IPS DF 6.9 (cell line): ENCODE results near the gene XYLT2.
"Not testable (repeated sequence)": the region's sequence is repeated elsewhere in the genome, so short reads cannot be mapped to it uniquely, and the experiment has no call there.

ENCODE experiments used
- DNase-seq: peaks from one replicate; pipeline ENCODE4 v3.0.0-alpha.2; 2013; ENCODE audit warnings: low read depth, low spot score
- H3K27ac ChIP-seq: one replicate; pipeline ENCODE4 v1.5.1; 2013; ENCODE audit warnings: low read length, control low read depth
- H3K27me3 ChIP-seq: 2 replicates; pipeline ENCODE4 v1.6.1; 2013; ENCODE audit warnings: mild to moderate bottlenecking, low read length; ENCODE audit not compliant: control insufficient read depth, insufficient read depth
- H3K36me3 ChIP-seq: 2 replicates; pipeline ENCODE4 v1.6.1; 2013; ENCODE audit warnings: low read length; ENCODE audit not compliant: control insufficient read depth, insufficient read depth
- H3K4me1 ChIP-seq: 2 replicates; pipeline ENCODE4 v1.6.1; 2013; ENCODE audit warnings: low read length; ENCODE audit not compliant: control insufficient read depth, insufficient read depth
- H3K4me3 ChIP-seq: 2 replicates; pipeline ENCODE4 v1.5.1; 2013; ENCODE audit warnings: mild to moderate bottlenecking, low read length
- H3K9me3 ChIP-seq: 2 replicates; pipeline ENCODE4 v1.6.1; 2013; ENCODE audit warnings: low read length, inconsistent platforms; ENCODE audit not compliant: control insufficient read depth, insufficient read depth
- WGBS: extraction: QIAGEN DNeasy Blood & Tissue Kit; methylation state at CpG from one replicate; pipeline ENCODE4 v1.1.7; 2013; ENCODE audit warnings: mixed read lengths, missing lambda C conversion rate; ENCODE audit not compliant: insufficient read length, insufficient coverage; 5-methylcytosine and 5-hydroxymethylcytosine counted together

XYLT2 gene

DNA sequence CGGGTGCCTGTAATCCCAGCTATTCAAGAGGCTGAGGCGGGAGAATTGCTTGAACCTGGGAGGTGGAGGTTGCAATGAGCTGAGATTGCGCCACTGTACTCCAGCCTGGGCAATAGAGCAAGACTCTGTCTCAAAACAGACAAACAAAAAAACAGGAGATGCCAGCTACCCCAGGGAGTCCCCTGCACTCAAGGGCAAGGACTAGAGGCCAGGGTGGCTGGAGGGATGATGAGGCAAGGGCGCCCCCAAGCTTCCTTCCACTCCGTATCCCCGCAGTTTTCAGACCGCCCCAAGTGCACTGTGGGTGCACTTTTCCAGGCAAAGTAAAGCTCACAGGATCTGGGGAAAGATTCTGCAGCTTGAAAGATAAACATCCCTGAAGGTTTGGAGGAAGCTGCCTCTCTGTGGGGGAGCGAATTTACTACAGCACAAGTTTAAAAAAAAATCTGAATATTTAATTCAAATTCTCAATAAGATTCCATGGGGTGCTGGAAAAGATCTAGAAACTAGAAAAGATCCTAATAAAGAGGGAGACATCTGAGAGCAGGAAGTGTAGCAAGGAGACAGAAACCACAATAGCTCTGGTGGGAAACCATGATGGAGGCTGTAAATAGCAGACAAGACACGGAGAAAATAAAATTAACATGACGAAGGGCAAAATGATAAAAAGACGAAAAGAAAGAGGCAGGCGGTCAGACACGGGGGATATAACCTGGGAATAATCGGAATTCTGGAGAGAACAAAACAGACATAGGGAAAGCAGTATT is 12.5 kb upstream of the XYLT2 start:
- not testable (repeated sequence) for H3K27me3 ChIP-seq, H3K9me3 ChIP-seq, H3K4me1 ChIP-seq, H3K4me3 ChIP-seq, DNase-seq, H3K36me3 ChIP-seq, H3K27ac ChIP-seq
- no CpG with 5 or more reads among the region's 14 CpGs for WGBS

DNA sequence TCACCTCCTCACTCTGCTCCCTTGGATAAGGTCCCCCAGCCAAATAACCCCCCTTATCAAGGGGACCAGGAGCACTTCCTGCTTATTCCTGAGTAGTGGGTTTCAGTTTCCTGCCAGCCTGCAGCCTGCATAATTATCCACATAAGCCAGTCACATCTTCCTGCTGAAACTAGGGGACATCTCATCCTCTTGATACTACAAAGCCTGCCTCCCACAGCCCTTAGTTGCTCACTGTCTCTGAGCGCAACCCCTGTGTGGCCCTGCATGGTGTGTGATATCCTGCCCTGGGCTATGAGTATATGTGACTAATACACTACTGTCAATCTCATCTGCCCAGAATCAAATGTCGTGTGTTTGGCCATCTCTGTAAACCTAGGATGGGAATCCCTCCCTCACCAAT is 8.0 kb upstream of the XYLT2 start:
- Histone ChIP-seq H3K4me1 (no peaks in the 10 kb centered on the region), H3K36me3 (no peaks in the 10 kb centered on the region), H3K4me3 (no peak overlapping the region), H3K27me3 (no peaks in the 10 kb centered on the region), H3K27ac (no peak overlapping the region), H3K9me3 (no peaks in the 10 kb centered on the region)
- no CpG with 5 or more reads among the region's 2 CpGs for WGBS
- no peak for DNase-seq

DNA sequence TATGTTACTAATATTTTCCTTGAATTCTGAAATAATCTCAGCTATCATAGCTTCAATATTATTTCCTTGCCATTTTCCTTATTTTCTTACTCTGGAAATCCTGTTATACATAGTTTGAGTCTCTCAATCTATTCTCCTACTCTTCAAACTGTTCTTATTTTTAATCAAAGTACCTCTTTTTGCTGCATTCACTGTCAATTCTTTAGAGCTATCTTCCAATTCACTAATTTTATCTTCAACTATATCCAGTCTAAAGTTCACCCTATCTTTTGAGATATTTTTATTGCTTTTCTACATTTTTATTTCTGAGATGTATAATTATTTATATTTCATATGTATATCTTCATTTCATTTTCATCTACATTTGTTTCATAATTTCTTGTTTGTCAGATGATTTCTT is 7.3 kb upstream of the XYLT2 start:
- Histone ChIP-seq H3K27me3 (no peaks in the 10 kb centered on the region), H3K4me1 (no peaks in the 10 kb centered on the region), H3K9me3 (no peaks in the 10 kb centered on the region), H3K4me3 (no peak overlapping the region), H3K27ac (no peak overlapping the region), H3K36me3 (no peaks in the 10 kb centered on the region)
- no peak for DNase-seq

DNA sequence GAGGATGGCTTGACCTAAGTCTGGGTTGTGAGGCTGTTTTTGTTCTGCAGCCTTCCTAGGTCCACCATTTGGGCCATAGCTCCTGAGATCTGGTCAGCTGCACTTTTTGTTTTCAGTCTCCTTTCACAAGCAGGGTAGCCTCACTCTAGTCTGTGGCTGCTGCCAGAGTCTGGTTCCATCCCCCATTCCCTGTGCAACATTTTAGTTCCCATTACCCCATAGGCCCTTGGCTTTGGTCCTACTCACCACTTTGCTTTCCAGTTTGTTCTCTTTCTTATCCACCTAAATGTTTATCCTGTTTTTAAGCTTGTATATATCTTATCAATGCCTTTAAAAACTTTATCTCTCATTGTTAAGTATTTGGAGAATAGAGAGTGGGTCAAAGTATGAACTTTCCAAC is 6.5 kb upstream of the XYLT2 start:
- DNase-seq, result no peak
- Histone ChIP-seq H3K9me3 (no peaks in the 10 kb centered on the region), H3K27me3 (no peaks in the 10 kb centered on the region), H3K4me1 (no peaks in the 10 kb centered on the region), H3K27ac (no peak overlapping the region), H3K4me3 (no peak overlapping the region), H3K36me3 (no peaks in the 10 kb centered on the region)

DNA sequence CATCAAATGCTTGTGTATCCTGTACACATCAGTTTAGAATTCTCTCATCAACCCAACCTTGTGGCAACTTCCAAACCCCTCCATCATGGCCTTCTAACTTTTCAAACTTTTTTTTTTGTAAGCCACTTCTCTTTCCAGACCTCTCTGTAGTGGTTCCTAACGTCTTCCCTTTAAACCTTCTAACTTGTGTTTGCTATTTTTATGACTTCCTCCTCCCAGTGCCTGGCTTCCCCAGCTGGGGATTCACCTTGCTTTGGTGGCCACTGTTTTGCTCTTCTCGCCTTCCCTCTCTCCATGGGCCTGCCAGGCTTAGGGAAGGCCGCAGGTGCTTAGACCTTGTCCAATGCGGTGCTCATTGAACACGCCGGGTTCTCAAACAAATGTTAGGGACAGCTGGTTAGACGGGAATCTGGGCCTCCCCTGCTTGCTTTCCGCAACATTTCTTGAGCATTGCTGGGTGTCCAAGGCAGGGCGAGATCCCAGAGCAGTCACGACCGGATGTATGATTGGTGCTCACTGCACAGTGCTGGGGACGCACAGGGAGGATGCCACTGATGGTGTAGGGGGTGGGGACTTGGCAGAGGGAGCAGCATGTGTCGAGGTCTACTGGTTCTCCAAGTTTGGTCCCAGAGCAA is 1.1 kb upstream of the XYLT2 start:
- no peaks in the 10 kb centered on the region for H3K27me3 ChIP-seq
- DNase-seq, result no peak
- H3K36me3 ChIP-seq, result no peaks in the 10 kb centered on the region
- no CpG with 5 or more reads among the region's 13 CpGs for WGBS
- no peak overlapping the region for H3K27ac ChIP-seq
- no peak overlapping the region for H3K4me3 ChIP-seq
- no peaks in the 10 kb centered on the region for H3K9me3 ChIP-seq
- H3K4me1 ChIP-seq, result peaks cover 4% of the 10 kb centered on the region

DNA sequence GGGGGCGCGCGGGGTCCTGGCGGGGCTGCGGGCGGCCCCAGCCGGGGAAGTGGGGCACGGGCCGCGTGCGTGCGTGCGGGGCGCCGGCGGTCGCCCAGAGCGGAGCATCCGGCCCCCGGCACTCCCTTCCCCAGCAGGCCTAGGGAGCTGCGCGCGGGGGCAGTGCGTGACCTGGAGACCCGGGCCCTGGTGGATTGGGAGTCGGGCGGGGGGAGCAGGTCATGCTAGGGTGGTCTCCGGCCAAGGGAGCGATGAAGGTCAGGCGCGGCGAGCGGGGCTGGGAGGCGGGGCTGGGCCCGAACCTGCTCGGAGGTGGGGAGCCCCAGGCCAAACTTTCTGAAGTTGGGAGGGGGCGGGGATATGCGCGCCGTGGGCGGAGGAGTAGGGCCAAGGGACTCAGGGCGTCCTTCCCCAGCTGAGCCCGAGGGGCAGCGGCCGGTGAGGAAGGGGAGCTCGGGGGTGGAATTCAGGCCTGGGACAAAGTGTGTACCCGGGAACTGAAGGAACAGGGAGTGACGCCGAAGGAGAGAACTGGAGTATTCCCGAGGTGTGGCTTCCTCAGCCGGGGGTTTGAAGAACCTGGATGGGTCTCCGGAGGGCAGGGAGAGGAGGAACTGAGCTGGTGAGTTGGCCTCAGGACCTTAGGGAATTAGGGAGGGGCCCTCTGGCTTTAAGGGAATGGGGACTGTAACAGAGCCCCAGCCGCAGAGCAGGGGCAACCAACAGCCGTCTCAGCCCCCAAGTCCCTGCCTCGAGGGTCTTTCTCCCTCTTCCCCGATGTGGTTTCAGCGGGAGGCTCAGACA is 589 bp downstream of the XYLT2 start:
- Histone ChIP-seq H3K27me3 (no peaks in the 10 kb centered on the region), H3K9me3 (no peaks in the 10 kb centered on the region), H3K4me1 (peaks cover 4% of the 10 kb centered on the region), H3K27ac (no peak overlapping the region), H3K36me3 (no peaks in the 10 kb centered on the region), H3K4me3 (peak overlapping the region; percentile 93)
- DNase-seq, result no peak
- no CpG with 5 or more reads among the region's 57 CpGs for WGBS

DNA sequence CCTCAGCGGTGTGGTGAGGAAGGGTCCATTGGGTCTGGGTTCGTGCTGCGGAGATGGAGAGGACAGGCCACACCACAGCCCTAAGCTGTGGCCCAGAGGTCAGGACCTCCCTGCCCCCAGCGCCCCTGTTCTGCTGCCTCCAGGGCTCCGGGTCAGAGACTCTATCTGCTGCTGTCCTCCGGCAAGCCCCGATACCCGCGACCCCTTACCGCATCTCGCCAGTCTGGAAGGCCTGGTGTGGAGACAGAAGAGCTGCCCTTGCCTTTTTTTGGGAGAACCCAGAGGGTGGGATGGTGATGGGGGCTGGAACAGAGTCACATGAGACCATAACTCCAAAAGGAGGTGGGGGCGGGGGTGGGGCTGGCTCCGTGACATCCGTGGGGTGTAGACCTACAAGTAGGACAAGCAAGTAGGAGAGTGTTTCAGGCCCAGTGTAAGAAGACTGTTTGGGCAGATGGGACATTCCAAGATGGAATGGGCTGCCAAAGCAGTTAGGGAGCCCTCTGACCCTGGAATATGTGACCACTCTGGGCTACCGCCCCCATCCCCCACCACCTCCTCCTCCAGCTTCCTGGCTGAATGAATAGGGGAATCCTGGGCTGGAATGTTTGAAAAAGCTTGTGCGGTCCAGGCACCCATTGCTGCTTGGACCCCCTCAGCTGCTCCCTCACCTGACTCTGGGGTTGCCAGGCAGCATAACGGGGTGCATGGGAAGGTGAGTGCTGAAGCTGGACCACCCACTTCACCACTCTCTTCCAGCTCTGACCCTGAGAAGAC is 1.4 kb downstream of the XYLT2 start:
- Histone ChIP-seq H3K27me3 (no peaks in the 10 kb centered on the region), H3K27ac (no peak overlapping the region), H3K9me3 (no peaks in the 10 kb centered on the region), H3K4me3 (peak overlapping the region; percentile 93; the same call in 1 of the 2 replicates), H3K36me3 (no peaks in the 10 kb centered on the region), H3K4me1 (peaks cover 4% of the 10 kb centered on the region)
- no CpG with 5 or more reads among the region's 17 CpGs for WGBS
- DNase-seq, result no peak

DNA sequence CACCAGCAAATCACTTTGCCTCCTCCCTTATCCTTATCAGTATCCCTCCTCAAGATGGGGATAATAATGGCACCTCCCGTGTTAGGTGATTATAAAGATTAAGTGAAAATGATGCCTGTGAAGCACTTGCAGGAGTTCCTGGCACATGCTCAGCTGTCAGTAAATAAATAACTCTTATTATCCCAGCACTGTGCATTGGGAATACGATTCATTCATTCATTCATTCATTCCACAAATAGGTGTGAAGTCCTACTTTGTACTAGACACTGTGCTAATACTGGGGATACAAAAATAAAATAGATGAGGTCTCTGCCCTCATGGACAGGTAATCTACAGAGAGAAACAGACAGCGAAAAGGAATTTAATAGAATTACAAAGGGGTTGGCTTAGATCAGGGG is 2.0 kb downstream of the XYLT2 start:
- peaks cover 4% of the 10 kb centered on the region for H3K4me1 ChIP-seq
- no peak overlapping the region for H3K27ac ChIP-seq
- H3K36me3 ChIP-seq, result no peaks in the 10 kb centered on the region
- DNase-seq, result no peak
- no peaks in the 10 kb centered on the region for H3K9me3 ChIP-seq
- no peak overlapping the region for H3K4me3 ChIP-seq
- WGBS, result no CpG with 5 or more reads among the region's 3 CpGs
- H3K27me3 ChIP-seq, result no peaks in the 10 kb centered on the region

DNA sequence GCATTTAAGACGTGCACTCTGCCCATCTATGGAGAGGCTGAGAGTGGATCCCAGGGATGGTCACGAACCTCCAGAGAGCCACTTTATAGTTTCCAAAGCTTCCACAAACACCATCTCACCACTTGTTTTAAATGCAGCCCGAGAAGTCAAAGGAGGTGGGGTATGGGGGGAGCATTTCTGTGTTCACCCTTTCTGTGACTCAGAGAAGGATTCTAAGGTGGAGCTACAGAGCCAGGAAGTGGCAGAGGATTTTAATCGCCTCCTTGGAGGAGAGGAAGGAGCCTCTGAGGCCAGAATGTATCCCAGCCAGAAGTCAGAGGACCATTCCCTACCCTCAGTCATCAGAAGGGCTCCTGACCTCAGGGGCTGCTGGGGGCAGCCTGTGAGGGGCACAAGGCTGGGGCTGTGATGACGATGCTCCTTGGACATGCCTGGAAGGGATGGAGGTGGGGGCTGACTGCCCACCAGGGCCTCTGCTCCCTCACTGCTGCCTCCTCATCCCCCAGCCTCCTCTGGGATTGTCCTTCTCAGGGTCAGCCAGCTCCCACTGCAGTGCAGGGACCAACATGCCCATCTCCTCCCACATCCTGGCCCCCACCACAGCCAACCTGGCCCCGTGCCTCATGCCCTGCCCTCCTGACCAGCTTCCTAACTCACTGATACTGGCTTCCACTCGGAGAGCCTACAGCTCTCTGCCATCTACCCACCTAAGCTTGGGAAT is 2.8 kb downstream of the XYLT2 start:
- no peak overlapping the region for H3K27ac ChIP-seq
- no CpG with 5 or more reads among the region's 7 CpGs for WGBS
- H3K4me3 ChIP-seq, result no peak overlapping the region
- DNase-seq, result no peak
- H3K36me3 ChIP-seq, result peaks cover 2% of the 10 kb centered on the region; the same call in 1 of the 2 replicates
- no peaks in the 10 kb centered on the region for H3K27me3 ChIP-seq
- H3K9me3 ChIP-seq, result no peaks in the 10 kb centered on the region
- H3K4me1 ChIP-seq, result peaks cover 4% of the 10 kb centered on the region

DNA sequence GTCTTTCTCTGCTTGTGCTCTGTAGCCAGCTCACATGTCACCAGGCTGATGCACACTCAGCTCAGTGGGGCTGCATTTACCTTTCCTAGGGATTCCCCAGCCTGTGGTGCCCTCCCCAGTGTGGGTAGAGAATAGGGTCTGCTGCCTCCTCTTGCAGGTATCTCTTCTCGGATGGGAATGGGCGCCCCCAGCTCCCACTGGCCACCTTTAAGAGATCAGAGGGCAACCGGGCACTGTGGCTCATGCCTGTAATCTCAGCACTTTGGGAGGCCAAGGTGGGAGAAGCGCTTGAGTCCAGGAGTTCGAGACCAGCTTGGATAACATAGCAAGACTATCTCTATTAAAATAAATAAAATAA is 3.3 kb downstream of the XYLT2 start:
- Histone ChIP-seq H3K27ac (no peak overlapping the region), H3K36me3 (peaks cover 5% of the 10 kb centered on the region), H3K4me1 (peaks cover 4% of the 10 kb centered on the region), H3K9me3 (no peaks in the 10 kb centered on the region), H3K27me3 (no peaks in the 10 kb centered on the region), H3K4me3 (no peak overlapping the region)
- DNase-seq, result no peak
- WGBS, result no CpG with 5 or more reads among the region's 5 CpGs
